Renal cortical epithelial cell (primary cell): ENCODE results near the gene WDR37. TPM values are rescaled to one million over a fixed set of nuclear protein-coding genes. Genes with fewer than 3 reads are reported as not detected.

Experiments
- DNase-seq: peaks from one replicate; pipeline ENCODE4 v3.0.0-alpha.2; 2011; ENCODE audit warnings: low read depth
- total RNA-seq: library from RNA; depleted of rRNA; stranded (reverse); fragments of >200 nt; gene quantifications from 2 replicates; pipeline ENCODE4 v1.2.3, GENCODE V29; 2014

Gene WDR37
- total RNA-seq, 1 donor from 2014 or later: 24.3 TPM

- no peak for DNase-seq
These were observed 72.5 kb downstream of the WDR37 start for GRCh38 chr10:1128649-1129048.

- DNase-seq: no peak
These were observed 74.0 kb downstream of the WDR37 start for GRCh38 chr10:1130226-1130625.

- no peak for DNase-seq
These were observed 75.0 kb downstream of the WDR37 start for GRCh38 chr10:1130995-1131790.

DNA sequence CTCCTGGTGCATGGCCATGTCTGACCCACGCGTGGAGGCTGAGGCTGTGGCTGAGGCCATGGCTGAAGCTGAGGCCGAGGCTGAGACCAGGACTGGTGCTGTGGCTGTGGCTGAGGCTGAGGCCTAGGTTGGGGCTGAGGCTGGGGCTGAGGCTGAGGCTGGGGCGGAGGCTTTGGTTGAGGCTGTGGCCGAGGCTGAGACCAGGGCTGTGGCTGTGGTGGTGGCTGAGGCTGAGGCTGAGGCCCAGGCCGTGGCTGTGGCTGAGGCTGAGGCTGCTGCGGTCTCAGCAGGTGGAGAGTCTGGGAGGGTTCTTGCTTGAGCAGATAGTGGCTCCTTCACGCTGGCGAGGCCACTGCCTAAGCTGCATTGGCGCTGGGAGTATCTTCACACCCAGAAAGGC, 76.4 kb downstream of the WDR37 start:
- no peak for DNase-seq

- no peak for DNase-seq
These were observed 77.4 kb downstream of the WDR37 start for GRCh38 chr10:1133495-1134045.

GRCh38 chr10:1134156-1134555, 78.0 kb downstream of the WDR37 start:
- no peak for DNase-seq

DNA sequence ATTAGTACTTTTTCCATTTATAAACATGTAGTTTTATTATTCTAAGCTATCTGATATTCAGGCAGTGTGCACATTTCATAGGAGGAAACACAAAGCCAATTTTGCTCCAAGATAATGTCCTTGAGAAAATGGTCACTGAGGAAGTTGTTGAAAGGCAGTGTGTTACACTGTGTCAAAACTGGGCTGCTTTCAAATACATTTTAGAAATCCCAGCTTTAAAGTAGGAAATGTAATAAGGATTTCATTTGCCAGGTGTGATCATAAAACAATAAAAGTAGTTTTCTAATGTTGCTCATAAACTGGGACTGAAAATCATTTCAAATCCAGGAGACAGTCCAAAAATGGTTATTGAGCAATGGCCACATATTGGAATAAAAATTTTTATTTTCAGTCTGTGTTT, 80.1 kb downstream of the WDR37 start:
- no peak for DNase-seq

DNA sequence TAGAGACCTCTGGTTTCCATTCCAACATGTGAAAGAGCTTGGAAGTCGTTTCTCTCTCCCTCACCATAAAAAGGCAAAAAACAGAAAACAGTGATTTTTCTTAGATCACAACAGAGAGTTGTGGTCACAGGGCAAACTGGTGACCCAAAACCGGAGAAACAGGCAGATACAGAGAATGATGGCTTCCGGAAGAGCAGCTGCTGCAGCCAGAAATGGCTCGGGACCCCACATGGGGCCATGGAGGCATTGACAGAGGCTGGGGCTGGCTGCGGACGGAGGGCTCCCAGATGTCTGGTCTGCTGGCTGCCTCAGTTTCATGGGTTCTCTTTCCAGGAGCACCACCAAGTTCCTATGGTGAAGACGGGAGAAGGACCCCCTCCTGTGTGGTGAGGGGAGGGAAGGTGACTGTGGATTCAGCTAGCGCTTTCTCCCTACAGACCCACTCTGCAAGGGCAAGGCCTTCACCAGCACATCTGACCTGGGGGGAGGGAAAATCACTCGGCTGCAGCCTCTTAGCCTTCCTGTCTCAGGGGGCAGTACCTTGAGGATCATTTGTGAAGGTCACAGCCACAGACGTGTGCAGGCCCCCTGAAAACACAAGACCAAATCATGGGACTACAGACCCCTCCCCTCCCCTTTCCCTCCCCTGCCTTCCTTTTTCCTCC, 81.4 kb downstream of the WDR37 start:
- peak; percentile 26 for DNase-seq

- no peak for DNase-seq
These were observed 82.3 kb downstream of the WDR37 start for GRCh38 chr10:1138529-1138928.

- DNase-seq: no peak
These were observed 85.1 kb downstream of the WDR37 start for GRCh38 chr10:1141261-1141660.

GRCh38 chr10:1141701-1142100, 85.5 kb downstream of the WDR37 start:
- no peak for DNase-seq

GRCh38 chr10:1142596-1142995, 86.4 kb downstream of the WDR37 start:
- no peak for DNase-seq

DNA sequence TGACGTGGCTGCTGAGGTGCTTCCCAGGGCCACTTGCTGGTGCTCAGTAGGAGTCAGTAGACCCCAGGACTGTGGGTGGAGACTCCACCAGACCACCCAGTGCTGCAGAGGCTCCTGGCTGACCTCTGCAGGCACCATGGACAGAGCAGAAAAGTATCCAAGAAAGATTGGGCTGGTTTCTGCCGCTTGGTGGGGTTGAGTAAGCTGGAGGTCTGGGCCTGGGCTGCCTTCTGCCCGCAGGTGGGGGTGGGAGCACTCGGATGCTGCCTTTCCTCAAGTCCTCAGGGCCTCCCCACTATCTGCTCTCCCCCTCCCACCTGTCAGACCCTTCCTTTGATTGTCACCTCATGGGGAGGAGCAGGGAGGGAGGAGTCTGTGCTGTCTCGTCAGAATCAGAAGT, 91.6 kb downstream of the WDR37 start:
- DNase-seq: no peak

DNA sequence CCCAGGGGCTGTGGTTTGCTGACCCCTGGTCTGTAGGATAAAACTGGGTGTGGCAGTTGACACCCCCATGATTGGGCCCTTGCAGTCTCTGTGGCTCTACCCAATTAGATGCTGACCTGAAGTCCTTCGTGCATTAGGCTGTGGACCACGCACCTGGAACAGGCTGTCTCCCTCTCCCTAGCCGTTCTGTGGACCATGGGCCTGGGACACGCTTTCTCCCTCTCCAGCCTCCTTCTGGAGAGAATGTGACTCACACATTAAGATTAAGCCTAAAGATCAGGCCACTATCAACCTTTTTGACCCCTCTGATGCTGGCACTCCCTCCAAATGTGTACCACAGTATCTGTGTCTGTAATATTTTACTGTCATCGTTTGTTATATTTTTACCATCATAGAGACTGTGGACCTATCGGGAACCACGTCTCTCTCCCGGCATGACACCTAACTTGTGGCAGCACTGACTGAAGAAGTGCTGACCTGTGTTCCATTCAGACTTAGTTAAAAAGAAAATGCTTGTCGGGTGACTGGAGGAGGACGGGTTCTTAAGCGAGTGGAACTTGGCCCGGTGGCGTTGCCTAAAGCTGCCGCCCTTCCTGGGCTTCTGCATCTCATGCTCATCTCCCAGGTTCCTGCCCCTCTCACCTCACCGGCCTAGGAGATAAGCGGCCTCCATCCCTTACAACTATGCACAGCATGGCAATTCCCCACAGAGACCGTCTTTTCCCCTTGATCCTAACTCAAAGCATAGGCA, 92.8 kb downstream of the WDR37 start:
- DNase-seq: no peak

DNA sequence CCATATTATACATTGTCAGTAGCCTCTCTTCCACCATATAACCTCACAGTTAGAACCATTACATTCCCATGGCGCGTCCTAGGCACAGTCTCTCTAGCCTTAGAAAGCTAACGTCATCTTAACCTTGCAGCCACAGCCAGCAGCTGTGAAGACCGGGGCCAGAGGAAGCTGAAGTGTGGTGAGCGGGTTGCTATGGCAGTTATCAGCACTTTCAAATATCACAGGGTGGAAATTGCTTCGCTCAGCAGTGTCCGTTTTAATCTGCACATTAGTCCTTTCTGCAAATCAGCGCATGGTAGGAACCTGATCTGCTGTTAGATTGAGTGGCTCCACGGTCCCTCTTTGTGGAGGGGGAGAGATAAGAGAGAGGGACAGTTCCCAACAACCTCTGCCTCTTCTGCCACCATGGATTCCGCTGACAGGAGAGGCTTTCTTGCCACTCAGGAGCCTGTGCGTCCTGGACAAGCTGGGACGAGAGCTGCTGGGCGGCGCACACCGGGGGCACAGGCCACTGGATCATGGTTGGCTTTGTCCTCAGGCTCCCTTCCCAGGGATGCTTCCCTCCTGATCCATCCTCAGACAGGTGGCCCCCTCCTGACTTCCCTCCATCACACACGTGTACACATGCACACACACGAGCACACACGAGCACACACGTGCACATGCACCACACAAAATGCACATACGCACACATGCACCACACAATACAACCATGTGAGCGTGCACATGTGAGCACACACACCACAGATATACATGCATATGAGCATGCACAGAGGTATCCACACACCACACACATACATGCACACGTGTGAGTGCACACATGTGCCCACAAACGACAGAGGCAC, 93.8 kb downstream of the WDR37 start:
- DNase-seq: no peak

GRCh38 chr10:1150638-1150955, 94.4 kb downstream of the WDR37 start:
- no peak for DNase-seq

GRCh38 chr10:1151076-1152033, 95.2 kb downstream of the WDR37 start:
- DNase-seq: peak; percentile 98

GRCh38 chr10:1152386-1153250, 96.4 kb downstream of the WDR37 start:
- DNase-seq: no peak

DNA sequence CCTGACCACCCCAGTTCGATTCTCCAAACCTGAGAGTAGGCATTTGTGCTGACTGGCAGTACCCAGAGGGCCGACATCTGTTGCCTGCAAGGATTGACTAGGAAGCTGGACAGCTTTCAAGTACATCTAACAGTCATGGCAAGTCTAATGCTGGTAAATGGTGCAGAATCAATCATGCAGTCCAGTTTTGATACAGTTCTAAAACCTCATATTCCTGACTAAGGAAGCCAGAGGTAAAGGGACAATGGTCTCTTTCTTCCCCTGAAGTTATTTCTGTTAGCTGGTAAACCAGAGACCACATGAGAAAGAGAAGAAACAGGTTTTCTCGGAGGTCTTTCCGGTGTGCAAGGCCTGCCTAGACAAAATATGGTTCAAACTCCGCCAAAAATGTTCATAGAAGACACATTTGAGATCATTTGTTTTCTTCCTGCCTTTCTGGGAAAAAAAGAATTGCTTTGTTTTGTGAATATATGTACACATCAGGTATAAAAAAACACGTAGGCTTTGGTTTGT, 97.1 kb downstream of the WDR37 start:
- DNase-seq: no peak
